Esophagus muscularis mucosa (tissue), 4 donors: ENCODE measurements around the gene ZSCAN4. TPM values are rescaled to one million over a fixed set of nuclear protein-coding genes. Genes with fewer than 3 reads are reported as not detected.

Source experiments
- DNase-seq: peaks from one replicate; pipeline ENCODE4 v3.0.0-alpha.2; 2017; ENCODE audit errors: extremely low spot score
- H3K27ac ChIP-seq, 4 donors: fragments of 200-600 bp; sonication (generic); replicated peaks in 1 of 4; 1 replicate in 3 of 4; 2 replicates in 1 of 4; pipeline ENCODE4 v1.5.1; 2016 to 2019; ENCODE audit warnings: mild to moderate bottlenecking in 1 of 4
- H3K27me3 ChIP-seq, 4 donors: fragments of 200-600 bp; sonication (generic); one replicate each; pipeline versions ENCODE4 v1.5.1 to v1.6.0; 2016 to 2019
- H3K36me3 ChIP-seq, 4 donors: fragments of 200-600 bp; sonication (generic); one replicate each; pipeline ENCODE4 v1.5.1; 2016 to 2019
- H3K4me1 ChIP-seq, 4 donors: fragments of 200-600 bp; sonication (generic); one replicate each; pipeline ENCODE4 v1.5.1; 2016 to 2019
- H3K4me3 ChIP-seq, 4 donors: fragments of 200-600 bp; sonication (generic); 1 replicate in 2 of 4; 2 replicates in 2 of 4; pipeline ENCODE4 v1.5.1; 2016 to 2019; ENCODE audit warnings: mild to moderate bottlenecking in 4 of 4, moderate library complexity in 1 of 4
- H3K9me3 ChIP-seq, 4 donors: fragments of 200-600 bp; sonication (generic); 1 replicate in 3 of 4; 2 replicates in 1 of 4; pipeline ENCODE4 v1.5.1; 2016 to 2019
- EP300 ChIP-seq: sonication (generic); formaldehyde crosslinking; IDR thresholded peaks from one replicate; pipeline ENCODE4 v1.6.1; 2017; ENCODE audit warnings: antibody characterized with exemption
- POLR2A ChIP-seq: fragments of 450-650 bp; IDR thresholded peaks from one replicate; pipeline ENCODE4 v1.6.1; 2017; ENCODE audit warnings: antibody characterized with exemption, moderate library complexity, mild to moderate bottlenecking, low read depth
- POLR2AphosphoS5 ChIP-seq, 2 donors: sonication (generic); formaldehyde crosslinking; IDR thresholded peaks; one replicate each; pipeline ENCODE4 v1.6.1; 2017; ENCODE audit warnings: antibody characterized with exemption in 2 of 2
- WGBS: methylation state at CpG from one replicate; pipeline ENCODE4 v1.1.5; 2018; 5-methylcytosine and 5-hydroxymethylcytosine counted together
- intact Hi-C: fragments of 100-400 bp; cut with DNase I; formaldehyde crosslinking; loops from one replicate; pipeline ENCODE4 v1.15.1; 2023
- total RNA-seq, 4 donors: library from RNA; depleted of rRNA; stranded (reverse); fragments of >200 nt; gene quantifications; one replicate each; pipeline versions ENCODE4 v1.1.0 to v1.2.1, GENCODE V29; 2016
- TF ChIP-seq, protein P1 (sequence below), 3 experiments: fragments of 200-600 bp in 2 of 3; fragments of 450-650 bp in 1 of 3; sonication (generic) in 2 of 3; IDR thresholded peaks; one replicate each; pipeline ENCODE4 v1.5.1; 2017 to 2019; ENCODE audit warnings: antibody characterized with exemption in 3 of 3, mild to moderate bottlenecking in 2 of 3, moderate library complexity in 1 of 3

Gene ZSCAN4
- total RNA-seq, 4 donors from 2014 or later: not detected

DNA sequence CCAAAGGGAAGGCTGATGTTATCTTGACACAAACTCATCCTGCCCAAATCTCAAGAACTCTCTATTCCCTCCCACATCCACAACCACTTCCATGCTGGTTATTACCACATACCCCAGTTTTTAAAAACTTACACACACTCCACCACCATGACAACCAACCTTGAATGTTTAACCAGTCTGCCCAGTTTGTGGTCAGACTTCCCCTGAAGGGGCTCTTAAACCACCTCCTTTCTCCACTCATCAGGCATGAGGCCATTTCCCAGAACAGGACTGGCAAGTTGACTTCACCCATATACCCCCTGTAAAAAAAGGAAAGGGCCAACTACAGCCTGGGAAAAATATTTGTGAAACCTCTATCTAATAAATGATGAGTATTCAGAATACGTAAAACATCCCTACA, 12.4 kb upstream of the ZSCAN4 start:
- peaks cover 0 to 4% (median 0%) of the 10 kb centered on the region in 4 donors for H3K27me3 ChIP-seq
- H3K36me3 ChIP-seq: no peaks in the 10 kb centered on the region
- intact Hi-C loops: no loop called here
- H3K9me3 ChIP-seq: peaks cover 0 to 3% (median 0%) of the 10 kb centered on the region in 4 donors
- 70% methylated on average over 1 of the region's 1 CpG for WGBS
- peak; percentile 39 for DNase-seq
- H3K4me3 ChIP-seq: no peak overlapping the region
- peaks cover 0 to 3% (median 0%) of the 10 kb centered on the region in 4 donors for H3K4me1 ChIP-seq
- no peak for TF ChIP-seq POLR2A
- H3K27ac ChIP-seq: no peak overlapping the region

DNA sequence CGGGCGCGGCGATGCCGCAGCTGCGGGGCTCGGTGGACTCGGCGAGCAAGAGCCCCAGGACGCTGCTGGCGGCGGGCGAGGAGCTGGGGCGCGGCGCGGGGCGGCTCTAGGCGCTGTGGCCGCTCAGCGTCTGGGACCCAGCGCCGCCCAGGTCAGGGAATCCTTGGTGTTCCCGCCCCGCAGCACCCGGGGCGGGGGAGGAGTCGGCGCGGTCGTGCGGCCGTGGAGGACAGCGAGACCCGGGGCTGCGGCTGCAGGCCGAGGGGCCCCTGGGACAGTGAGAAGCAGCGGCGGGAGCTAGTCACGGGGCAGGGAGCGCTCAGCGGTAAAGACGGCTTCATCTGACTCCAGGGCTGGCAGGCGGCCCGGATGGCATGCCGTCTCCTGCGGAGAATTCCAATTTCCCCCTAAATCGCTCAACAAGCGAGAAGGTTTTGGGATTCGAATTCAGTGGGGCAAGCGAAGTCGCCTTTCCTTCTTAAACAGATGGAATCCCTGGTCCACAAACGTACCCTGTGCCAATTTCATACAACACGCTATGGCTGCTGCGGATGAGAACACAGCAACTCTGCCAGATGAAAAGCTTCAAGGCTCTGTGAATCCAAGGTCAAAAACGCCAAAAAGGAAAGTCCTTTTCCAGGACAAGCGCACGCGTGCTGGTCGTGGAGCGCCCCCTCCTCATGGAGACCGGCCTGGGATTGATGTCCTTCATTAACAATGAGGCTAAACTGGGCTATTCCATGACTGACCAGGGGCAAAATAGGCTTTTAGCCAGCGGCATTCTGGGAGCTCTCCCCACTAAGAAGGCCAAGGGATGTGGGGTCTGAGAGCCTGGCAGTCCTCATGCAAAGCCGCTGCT, 4.2 kb upstream of the ZSCAN4 start:
- Histone ChIP-seq H3K9me3 (no peaks in the 10 kb centered on the region), H3K27ac (peak overlapping the region; percentile 85 to 88 (median 86)), H3K4me3 (peak overlapping the region; percentile 64 to 67 (median 66)), H3K4me1 (peaks cover 6 to 20% (median 11%) of the 10 kb centered on the region in 4 donors), H3K27me3 (no peaks in the 10 kb centered on the region), H3K36me3 (no peaks in the 10 kb centered on the region)
- WGBS: 5% methylated on average over 26 of the region's 64 CpGs
- TF ChIP-seq POLR2AphosphoS5 (IDR thresholded peaks at IDR 0.05) (peak; percentile 37 to 58), POLR2A (no peak), EP300 (no peak)
- TF ChIP-seq, protein P1, sequence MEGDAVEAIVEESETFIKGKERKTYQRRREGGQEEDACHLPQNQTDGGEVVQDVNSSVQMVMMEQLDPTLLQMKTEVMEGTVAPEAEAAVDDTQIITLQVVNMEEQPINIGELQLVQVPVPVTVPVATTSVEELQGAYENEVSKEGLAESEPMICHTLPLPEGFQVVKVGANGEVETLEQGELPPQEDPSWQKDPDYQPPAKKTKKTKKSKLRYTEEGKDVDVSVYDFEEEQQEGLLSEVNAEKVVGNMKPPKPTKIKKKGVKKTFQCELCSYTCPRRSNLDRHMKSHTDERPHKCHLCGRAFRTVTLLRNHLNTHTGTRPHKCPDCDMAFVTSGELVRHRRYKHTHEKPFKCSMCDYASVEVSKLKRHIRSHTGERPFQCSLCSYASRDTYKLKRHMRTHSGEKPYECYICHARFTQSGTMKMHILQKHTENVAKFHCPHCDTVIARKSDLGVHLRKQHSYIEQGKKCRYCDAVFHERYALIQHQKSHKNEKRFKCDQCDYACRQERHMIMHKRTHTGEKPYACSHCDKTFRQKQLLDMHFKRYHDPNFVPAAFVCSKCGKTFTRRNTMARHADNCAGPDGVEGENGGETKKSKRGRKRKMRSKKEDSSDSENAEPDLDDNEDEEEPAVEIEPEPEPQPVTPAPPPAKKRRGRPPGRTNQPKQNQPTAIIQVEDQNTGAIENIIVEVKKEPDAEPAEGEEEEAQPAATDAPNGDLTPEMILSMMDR (IDR thresholded peaks at IDR 0.05): no peak
- DNase-seq: no peak
- intact Hi-C loops: no loop called here

DNA sequence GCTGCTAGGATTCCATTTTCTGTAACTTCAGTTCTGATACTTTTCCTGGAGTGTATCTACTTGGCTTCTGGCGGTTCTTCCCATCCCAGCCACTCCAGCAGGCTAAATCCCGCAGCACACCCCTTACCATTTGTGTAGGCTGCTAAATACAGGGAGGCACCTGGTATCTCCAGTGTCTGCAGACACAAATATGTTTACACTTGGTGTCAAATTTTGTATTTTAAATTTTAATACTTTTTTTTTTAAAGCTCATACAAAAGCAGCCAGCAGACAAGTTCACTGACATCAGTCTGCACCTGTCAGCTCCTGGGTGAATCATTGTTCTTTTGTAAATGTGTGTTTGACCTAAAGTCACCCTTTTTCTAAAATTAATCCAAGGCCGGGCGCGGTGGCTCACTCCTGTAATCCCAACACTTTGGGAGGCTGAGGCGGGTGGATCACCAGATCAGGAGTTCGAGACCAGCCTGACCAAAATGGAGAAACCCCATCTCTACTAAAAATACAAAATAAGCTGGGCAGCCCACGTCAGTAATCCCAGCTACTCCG, 3.4 kb upstream of the ZSCAN4 start:
- peaks cover 6 to 20% (median 11%) of the 10 kb centered on the region in 4 donors for H3K4me1 ChIP-seq
- H3K27me3 ChIP-seq: no peaks in the 10 kb centered on the region
- no peak for DNase-seq
- peak overlapping the region; percentile 85 to 88 (median 86) for H3K27ac ChIP-seq
- WGBS: 78% methylated on average over 9 of the region's 9 CpGs
- H3K4me3 ChIP-seq: peak overlapping the region in 2 of 4 donors; percentile 65 to 67
- intact Hi-C loops: no loop called here
- H3K36me3 ChIP-seq: no peaks in the 10 kb centered on the region
- TF ChIP-seq EP300 (no peak), POLR2A (no peak), POLR2AphosphoS5 (IDR thresholded peaks at IDR 0.05) (no peak)
- TF ChIP-seq, protein P1 (IDR thresholded peaks at IDR 0.05): no peak
- H3K9me3 ChIP-seq: no peaks in the 10 kb centered on the region

DNA sequence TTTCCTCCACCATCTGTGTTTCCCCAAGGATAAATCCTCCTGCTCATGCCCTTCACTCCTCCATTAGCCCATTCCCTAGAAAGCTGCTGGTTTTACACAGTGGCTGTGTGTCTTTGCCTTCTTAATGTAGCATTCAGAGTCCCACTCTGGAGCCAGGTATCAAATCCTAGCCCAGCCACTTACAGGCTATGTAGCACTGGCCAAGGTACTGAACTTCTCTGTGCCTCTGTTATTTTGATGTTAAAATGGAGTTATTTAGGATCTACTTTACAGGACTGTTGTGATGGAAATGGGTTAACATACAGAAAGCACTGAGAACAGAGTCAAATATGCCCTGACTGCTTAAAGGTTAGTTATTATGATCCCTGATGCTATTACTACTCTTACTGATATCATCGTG, 1.5 kb upstream of the ZSCAN4 start:
- H3K27ac ChIP-seq: no peak overlapping the region
- H3K4me1 ChIP-seq: peaks cover 6 to 20% (median 11%) of the 10 kb centered on the region in 4 donors
- TF ChIP-seq POLR2A (no peak), POLR2AphosphoS5 (IDR thresholded peaks at IDR 0.05) (no peak), EP300 (no peak)
- TF ChIP-seq, protein P1 (IDR thresholded peaks at IDR 0.05): no peak
- no peaks in the 10 kb centered on the region for H3K36me3 ChIP-seq
- 92% methylated on average over 1 of the region's 1 CpG for WGBS
- no peaks in the 10 kb centered on the region for H3K27me3 ChIP-seq
- intact Hi-C loops: no loop called here
- DNase-seq: peak; percentile 42
- no peak overlapping the region for H3K4me3 ChIP-seq
- H3K9me3 ChIP-seq: no peaks in the 10 kb centered on the region

DNA sequence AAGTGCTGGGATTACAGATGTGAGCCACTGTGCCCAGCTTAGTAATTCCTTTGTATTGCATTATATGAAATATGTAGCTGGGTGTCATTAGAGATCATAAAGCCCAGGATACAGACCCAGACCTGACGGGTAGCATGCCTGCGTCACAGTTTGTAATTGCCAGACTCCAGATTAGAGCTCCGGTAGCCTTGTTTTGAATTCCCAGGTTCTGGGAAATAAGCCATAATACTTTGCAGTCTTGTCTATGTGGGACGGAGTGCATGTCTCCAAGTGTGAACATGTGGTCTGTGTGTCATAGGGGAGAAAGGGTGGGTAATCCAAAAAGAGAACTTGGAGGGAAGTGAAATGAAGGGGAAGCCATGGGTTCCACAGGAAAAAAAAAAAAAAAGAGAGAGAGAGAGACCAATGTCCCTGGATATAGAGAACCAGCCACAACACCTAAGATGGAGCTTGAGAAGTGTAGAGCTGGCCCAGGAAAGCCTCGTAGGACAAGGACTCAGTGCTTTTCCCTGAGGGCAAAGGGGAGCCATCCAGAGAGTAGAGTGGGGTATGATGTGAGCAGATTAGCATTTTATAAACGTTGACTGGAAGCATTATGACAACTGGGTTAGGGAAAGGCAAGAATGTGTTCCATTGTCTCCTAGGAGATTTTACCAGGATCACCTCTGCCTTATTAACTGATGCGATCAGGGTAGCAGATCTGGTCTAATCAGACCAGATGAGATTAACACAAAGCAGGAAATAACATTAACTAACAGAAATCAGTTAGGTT, 2.6 kb downstream of the ZSCAN4 start:
- Histone ChIP-seq H3K4me3 (no peak overlapping the region), H3K27me3 (no peaks in the 10 kb centered on the region), H3K9me3 (peaks cover 0 to 3% (median 0%) of the 10 kb centered on the region in 4 donors), H3K4me1 (no peaks in the 10 kb centered on the region), H3K27ac (no peak overlapping the region), H3K36me3 (no peaks in the 10 kb centered on the region)
- WGBS: 56% methylated on average over 7 of the region's 7 CpGs
- TF ChIP-seq, protein P1 (IDR thresholded peaks at IDR 0.05): no peak
- TF ChIP-seq EP300 (no peak), POLR2A (no peak), POLR2AphosphoS5 (IDR thresholded peaks at IDR 0.05) (no peak)
- DNase-seq: no peak
- intact Hi-C loops: no loop called here
